Testis (tissue), 3 donors: ENCODE results near the gene SPTBN4. TPM values are rescaled to one million over a fixed set of nuclear protein-coding genes. Genes with fewer than 3 reads are reported as not detected.
A peak's percentile ranks its signal among the peaks of the same experiment; 100 is the strongest.

Experiments
- DNase-seq: peaks from one replicate; pipeline ENCODE4 v3.0.0-alpha.2; 2019
- H3K27ac ChIP-seq, 2 donors: fragments of 200-600 bp; sonication (generic); one replicate each; pipeline ENCODE4 v1.5.1; 2019
- H3K27me3 ChIP-seq: fragments of 200-600 bp; sonication (generic); one replicate; pipeline ENCODE4 v1.5.1; 2019
- H3K36me3 ChIP-seq: fragments of 200-600 bp; sonication (generic); one replicate; pipeline ENCODE4 v1.5.1; 2017; ENCODE audit warnings: low read depth; ENCODE audit errors: missing control alignments
- H3K4me1 ChIP-seq: fragments of 200-600 bp; sonication (generic); one replicate; pipeline ENCODE4 v1.5.1; 2019
- H3K4me3 ChIP-seq, 2 donors: fragments of 200-600 bp; sonication (generic); one replicate each; pipeline ENCODE4 v1.5.1; 2017 to 2019
- H3K9me3 ChIP-seq: fragments of 200-600 bp; sonication (generic); one replicate; pipeline ENCODE4 v1.5.1; 2017
- CTCF ChIP-seq, 3 experiments: fragments of 450-650 bp in 2 of 3; fragments of 200-600 bp in 1 of 3; sonication (generic) in 1 of 3; IDR thresholded peaks; one replicate each; pipeline ENCODE4 v1.5.1; 2016 to 2019; ENCODE audit warnings: antibody characterized with exemption in 3 of 3, mild to moderate bottlenecking in 2 of 3, moderate library complexity in 1 of 3
- POLR2A ChIP-seq: fragments of 450-650 bp; IDR thresholded peaks from one replicate; pipeline ENCODE4 v1.6.1; 2017; ENCODE audit warnings: antibody characterized with exemption, mild to moderate bottlenecking, moderate library complexity
- WGBS, 2 donors: methylation state at CpG; one replicate each; pipeline ENCODE4 v1.1.5; 2018; 5-methylcytosine and 5-hydroxymethylcytosine counted together
- intact Hi-C: fragments of 100-400 bp; cut with DNase I; formaldehyde crosslinking; loops from one replicate; pipeline ENCODE4 v1.15.1; 2023; ENCODE audit warnings: low total_unique reads
- polyA plus RNA-seq: library from polyadenylated mRNA; stranded (reverse); fragments of 350-450 nt; fragmentation: Illumina TruSeq; extraction: RNeasy Lipid Tissue Mini Kit (QIAGEN cat#74804); gene quantifications from one replicate; pipeline ENCODE4 v1.2.3, GENCODE V29; 2014; ENCODE audit warnings: low read depth, low replicate concordance; ENCODE audit not compliant: insufficient read depth
- total RNA-seq, 2 donors: library from RNA; depleted of rRNA; stranded (reverse); fragments of >200 nt; gene quantifications; one replicate each; pipeline ENCODE4 v1.2.3, GENCODE V29; 2016

SPTBN4 gene
- total and polyA plus RNA-seq, 3 donors from 2014 or later: 7.2 to 27.9 (median 18.3) TPM

GRCh38 chr19:40597329-40597838, 130.6 kb downstream of the SPTBN4 start:
- TF ChIP-seq POLR2A (no peak), CTCF (IDR thresholded peaks at IDR 0.05) (no peak)
- H3K4me1 ChIP-seq: peaks cover 27% of the 10 kb centered on the region
- no peak for DNase-seq
- H3K27ac ChIP-seq: no peak overlapping the region
- intact Hi-C loops: no loop called here
- WGBS, 2 donors: 3 to 6% methylated on average over 13 to 18 of the region's 18 CpGs
- H3K27me3 ChIP-seq: no peaks in the 10 kb centered on the region
- no peaks in the 10 kb centered on the region for H3K9me3 ChIP-seq
- H3K4me3 ChIP-seq: peak overlapping the region; percentile 12 to 35
- H3K36me3 ChIP-seq: no peaks in the 10 kb centered on the region

DNA sequence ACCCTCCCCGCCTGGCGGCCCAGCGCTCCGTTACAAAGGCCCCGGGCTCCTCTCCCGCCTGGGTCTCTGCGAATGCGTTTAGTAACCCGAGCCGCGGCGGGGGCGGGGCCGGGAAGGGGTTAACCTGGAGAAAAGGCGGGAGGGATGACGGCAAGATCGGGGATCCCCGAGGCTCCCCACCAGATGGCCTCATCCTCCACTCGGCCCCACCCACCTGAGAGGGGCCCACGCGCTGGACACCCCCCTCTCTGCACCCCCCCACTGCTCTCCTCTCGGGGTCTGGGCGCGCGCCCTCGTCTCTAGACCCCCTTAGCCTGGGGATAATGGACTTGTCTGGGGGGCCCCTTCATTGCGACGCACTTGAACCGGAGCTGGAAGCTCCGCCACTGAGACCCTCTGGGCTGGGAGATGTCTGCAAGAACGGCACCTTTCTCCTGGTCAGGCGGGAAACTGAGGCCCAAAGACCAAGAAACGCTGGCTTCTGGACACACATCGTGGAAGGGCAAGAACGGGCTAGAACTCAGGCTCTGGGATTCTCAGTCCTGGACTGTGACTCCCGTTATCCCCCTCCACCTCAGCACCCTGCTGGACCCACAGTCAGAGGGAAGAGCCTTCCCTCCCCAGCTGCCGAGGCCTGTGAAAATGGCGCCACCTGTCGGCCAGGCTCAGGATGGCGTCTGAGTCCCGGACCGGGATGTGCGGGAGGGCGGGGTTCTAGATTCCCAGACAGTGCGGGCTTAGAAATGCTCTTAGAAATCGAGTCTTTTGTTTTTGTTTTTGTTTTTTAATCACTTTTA, 131.5 kb downstream of the SPTBN4 start:
- DNase-seq: peak; percentile 94
- Histone ChIP-seq H3K4me1 (peaks cover 34% of the 10 kb centered on the region), H3K27ac (peak overlapping the region in 1 of 2 donors; percentile 23), H3K4me3 (peak overlapping the region; percentile 29 to 35), H3K36me3 (no peaks in the 10 kb centered on the region), H3K27me3 (no peaks in the 10 kb centered on the region), H3K9me3 (no peaks in the 10 kb centered on the region)
- TF ChIP-seq POLR2A: no peak
- peak; percentile 95 to 98 (median 97) for TF ChIP-seq CTCF (IDR thresholded peaks at IDR 0.05)
- intact Hi-C loops: no loop called here
- 1% methylated on average over 16 to 46 of the region's 46 CpGs for WGBS, 2 donors

- Histone ChIP-seq H3K27ac (no peak overlapping the region), H3K9me3 (no peaks in the 10 kb centered on the region), H3K4me3 (no peak overlapping the region), H3K27me3 (no peaks in the 10 kb centered on the region), H3K4me1 (peaks cover 34% of the 10 kb centered on the region), H3K36me3 (no peaks in the 10 kb centered on the region)
- no peak for DNase-seq
- 9% methylated on average over 15 of the region's 15 CpGs for WGBS, 2 donors
- intact Hi-C loops: no loop called here
- TF ChIP-seq CTCF (IDR thresholded peaks at IDR 0.05) (no peak), POLR2A (no peak)
Measured at GRCh38 chr19:40598918-40599307, 132.1 kb downstream of the SPTBN4 start.

GRCh38 chr19:40599331-40599901, 132.6 kb downstream of the SPTBN4 start:
- Histone ChIP-seq H3K36me3 (no peaks in the 10 kb centered on the region), H3K9me3 (no peaks in the 10 kb centered on the region), H3K27ac (peak overlapping the region; percentile 59 to 80), H3K4me3 (no peak overlapping the region), H3K4me1 (peaks cover 35% of the 10 kb centered on the region), H3K27me3 (no peaks in the 10 kb centered on the region)
- intact Hi-C loops: no loop called here
- TF ChIP-seq POLR2A (no peak), CTCF (IDR thresholded peaks at IDR 0.05) (no peak)
- 0 to 5% methylated on average over 6 to 9 of the region's 9 CpGs for WGBS, 2 donors
- no peak for DNase-seq
